Activated CD8-positive, alpha-beta memory T cell treated with anti-CD3 and anti-CD28 coated beads, Interleukin-2, amount 50 U/mL, for 1 hour (primary cell): ENCODE data around the gene KPNA1.

ENCODE experiments used
- DNase-seq: peaks from one replicate; pipeline ENCODE4 v3.0.0-alpha.2; 2020; ENCODE audit errors: extremely low read depth

The KPNA1 gene

DNA sequence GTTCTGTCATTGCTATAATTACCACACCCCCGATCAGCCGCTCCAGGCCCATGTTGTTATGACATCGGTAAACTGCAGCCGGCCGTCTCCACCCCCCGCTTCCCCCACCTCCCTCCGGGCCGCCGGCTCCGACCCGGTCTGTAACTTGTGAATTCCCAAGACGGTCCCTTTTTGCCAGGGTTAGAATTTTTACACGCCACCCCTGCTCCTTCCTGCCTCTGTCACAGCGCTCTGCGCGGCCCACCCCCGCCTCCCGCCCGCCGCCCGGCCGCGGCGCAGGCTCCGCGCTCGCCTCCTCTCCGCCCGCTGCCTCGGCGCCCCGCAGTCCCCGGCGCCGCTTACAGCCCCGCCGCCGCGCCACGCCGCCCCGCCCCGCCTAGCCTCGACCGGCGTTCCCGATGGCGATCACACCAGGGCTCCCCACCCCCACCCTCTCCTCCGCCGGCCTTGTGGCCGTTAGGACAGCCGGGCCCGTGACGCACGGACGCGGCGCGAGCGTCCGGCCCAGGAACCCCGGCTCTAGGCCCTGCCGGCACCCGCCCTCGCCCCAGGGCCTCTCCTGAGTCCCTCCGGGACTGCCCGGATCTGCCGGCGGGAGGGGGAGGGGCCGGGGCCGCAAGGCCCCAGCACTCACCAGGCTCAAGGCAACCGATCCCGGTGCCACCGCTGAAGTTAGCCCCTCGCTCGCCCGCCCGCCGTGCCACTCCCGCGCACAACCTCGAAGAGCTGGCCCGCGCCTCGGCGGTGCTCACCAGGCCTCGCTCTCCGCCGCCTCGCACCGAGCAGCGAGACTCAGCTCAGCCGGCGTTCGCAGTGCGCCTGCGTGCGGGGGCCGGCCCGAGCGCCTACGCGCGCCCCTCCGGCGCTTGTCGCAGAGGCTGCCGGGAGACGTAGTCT lies at the start of gene KPNA1:
KPNA1 (minus strand) TSS at position 817 of the 897 bp plus-strand sequence. CDS start 18,374 bp downstream, outside the sequence.
- DNase-seq: peak; percentile 43

DNA sequence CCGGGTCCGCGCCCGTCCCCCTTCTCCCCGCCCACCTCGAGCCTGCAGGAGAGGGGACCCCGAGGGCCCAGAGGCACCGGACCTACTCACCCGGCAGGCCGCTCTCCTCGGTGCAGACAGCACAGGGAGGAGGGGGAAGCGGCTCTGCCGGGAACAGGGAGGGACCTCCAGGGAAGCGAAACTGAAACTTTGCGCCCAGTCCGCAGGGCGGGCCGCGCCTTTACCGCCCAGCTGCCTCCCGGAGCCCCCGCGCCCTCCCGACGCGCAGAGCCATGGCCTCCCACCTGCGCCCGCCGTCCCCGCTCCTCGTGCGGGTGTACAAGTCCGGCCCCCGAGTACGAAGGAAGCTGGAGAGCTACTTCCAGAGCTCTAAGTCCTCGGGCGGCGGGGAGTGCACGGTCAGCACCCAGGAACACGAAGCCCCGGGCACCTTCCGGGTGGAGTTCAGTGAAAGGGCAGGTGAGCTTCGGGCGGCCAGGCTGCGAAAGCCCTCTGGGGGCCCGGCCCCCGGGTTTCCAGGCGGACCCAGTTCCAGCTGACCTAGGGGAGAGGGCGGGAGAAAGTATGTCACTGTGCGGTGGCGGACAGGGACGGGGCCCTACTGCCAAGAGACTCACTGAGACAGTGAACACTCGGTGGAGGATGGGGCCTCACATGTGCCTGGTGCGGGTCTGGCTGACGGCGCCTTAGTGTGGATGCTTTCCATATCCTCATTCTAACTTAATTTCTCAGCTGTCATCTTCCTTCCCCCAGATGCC lies 49.6 kb upstream of the KPNA1 start, which contains the start of the genes DTX3L and PARP9:
DTX3L (plus strand) TSS at position 184 of the 758 bp plus-strand sequence; CDS start at position 273, 89 bp downstream.
PARP9 (minus strand) TSS at position 146 of the 758 bp plus-strand sequence. CDS start 4,680 bp downstream, outside the sequence.
- DNase-seq: peak; percentile 9

DNA sequence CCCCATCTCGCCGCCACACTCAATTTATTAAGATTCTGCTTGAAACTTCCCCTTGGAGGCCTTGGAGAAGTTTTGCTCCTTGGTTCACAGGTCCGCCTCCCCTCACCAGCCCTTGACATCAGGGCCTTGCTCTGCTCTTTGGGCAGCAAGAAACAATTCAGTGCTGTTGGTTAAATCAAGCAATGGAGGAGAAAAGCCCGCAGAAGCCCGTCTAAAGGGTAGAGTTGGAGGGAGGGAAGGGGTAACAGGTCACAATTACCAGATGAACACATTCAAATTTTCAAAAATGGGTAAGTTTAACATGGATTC lies 48.9 kb upstream of the KPNA1 start:
- DNase-seq: no peak

DNA sequence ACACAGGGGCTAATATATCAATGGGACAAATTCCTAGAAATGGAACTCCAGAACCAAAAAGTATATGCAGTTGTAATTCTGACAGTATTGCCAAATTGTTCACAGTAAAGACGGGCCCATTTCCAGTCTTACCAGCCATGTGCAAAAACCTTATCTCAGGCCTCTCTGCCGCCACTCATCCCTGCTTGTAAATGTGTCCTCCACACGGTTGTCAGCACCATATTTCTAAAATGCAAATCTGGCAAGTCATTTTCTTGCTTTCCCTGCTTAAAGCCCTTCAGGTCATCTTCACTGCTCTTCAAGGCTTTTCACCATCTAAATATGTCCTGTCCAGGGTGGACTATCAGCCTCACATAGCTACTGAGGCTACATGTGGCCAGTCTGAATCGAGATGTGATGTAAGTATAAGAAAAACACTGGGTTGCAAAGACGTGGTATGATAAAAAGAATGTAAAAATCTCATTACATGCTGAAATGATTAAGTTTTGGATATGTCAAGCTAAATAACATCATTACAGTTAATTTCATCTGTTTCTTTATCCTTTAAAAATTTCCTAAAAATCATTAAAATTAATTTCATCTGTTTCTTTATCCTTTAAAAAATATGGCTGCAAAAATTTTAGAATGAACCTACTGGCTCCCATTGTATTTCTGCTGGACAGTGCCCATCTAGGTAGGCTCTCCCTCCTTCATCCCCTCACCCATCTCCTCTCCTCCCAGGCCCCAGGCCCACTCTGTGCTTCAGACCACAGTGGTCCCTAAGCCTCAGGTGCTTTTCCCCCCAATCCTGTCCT lies 48.4 kb upstream of the KPNA1 start:
- no peak for DNase-seq

DNA sequence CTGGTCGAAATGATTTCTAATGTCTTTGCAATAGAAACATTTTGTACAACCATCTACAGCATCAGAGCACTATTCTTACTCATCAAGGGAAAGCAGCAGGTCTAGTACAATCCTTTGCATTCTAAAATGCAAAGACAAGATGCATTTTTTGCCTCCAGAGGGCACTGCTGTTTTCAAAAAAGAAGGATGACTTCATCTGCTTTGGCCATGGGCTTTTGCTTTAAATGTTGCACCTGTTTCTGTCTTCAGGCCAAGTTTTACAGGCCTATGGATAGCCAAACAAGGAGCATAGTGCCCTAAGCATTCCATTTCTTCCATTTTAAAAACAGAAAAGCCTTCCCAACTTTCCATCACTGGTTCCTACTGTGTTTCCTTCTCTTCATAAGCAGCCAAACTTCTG lies 45.9 kb upstream of the KPNA1 start:
- peak; percentile 24 for DNase-seq

DNA sequence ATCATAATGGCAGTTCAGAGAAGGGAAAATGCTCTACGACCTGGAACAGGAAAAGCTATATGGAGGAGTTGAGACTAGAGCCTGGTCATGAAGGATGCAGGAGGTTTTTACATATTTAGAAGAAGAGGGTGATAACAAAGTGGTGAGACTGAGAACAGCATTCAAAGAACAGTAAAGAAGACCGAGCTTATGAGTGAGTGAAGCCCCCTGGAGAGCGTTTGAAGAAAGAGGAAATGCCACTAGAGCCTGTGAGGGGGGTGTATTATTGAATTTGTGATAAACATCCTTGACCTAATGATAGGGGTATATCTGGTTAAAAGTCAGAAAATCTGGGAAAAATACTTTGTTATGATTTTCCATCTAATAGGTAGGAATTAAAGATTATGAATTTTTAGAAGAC lies 45.2 kb upstream of the KPNA1 start:
- no peak for DNase-seq

DNA sequence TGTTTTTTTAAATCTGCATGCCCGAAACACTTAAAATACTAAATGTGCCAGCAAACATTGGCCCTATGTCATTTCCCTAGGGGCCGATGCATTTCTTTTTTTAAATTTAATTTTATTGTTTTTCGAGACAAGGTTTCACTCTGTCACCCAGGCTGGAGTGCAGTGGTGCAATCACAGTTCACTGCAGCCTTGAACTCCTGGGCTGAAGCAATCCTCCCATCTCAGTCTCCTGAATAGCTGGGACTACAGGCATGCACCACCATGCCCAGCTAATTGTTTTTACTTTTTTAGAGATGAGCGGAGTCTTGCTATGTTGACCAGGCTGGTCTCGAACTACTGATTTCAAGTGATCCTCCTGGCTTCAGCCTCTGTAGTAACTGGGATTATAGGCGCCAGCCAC lies 43.9 kb upstream of the KPNA1 start:
- no peak for DNase-seq

DNA sequence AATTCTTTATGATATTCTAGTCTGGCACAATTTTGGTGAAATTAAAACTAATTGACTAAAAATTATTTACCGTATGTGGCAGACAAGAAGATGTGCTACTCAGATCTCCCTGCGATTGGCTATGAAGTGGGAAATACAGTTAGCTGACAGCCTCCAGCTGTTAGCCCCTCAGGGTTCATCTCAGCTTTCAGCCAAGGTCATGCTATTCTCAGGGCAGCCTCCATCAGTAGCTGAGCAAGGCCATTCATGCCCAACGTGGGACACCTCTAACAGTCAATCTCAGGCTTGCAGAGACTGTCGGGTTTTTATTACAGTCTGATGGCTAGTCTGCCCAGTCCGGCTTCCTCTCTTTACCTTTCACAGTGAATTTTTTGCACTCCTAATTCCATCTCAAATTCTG lies 42.6 kb upstream of the KPNA1 start:
- DNase-seq: no peak

DNA sequence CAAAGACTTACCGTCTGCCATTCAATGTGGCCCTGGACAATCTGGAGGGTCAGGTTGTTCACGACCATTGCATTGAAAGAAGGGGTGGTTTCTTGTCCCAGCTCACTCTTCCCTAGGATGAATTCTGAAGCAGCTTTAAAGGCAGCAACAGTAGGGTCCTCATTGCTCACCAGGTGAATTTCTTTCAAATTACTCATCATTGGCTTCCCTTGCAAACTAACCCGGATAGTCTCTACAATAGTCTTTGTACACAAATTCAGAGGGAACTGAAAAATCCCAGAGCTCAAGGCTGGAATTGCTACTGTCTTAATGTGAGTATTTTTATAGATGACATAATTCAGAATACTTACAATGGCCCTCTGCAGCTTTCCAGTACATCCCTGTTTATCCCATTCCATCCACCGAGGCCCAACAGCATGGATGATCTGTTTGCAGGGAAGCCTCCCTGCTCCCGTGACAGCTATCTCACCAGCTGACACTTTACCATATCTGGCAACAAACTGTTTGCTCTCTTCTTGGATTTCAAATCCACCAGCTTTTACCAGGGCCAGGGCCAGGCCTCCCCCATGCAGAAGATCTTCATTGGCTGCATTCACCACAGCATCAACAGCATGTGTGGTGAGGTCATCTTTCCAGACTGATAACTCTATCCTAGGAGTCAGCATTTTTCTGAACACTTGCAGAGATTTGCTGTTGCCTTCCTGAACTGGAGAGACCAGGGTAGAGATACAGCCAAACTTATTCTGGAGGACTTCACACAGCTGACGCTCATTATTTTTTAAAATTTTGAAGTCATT lies 40.7 kb upstream of the KPNA1 start:
- DNase-seq: no peak

DNA sequence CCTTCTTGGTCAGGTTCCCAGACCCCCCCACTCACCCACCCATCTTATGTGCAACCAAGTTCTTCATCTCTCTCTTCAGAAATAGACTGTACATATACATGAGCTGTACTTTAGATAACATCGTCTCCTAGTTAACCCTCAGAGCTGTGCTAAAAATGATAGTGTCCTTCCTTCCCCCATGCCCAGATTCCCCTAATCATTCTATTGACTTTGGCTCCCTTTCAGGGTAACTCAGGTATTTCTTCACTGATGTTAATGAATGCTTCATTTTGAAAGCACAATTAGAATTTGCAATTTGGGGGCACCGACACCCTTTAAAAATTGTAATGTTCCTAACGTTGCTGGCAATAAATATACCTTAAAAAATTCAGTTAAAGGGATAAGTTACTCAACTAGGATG lies 38.4 kb upstream of the KPNA1 start:
- no peak for DNase-seq

DNA sequence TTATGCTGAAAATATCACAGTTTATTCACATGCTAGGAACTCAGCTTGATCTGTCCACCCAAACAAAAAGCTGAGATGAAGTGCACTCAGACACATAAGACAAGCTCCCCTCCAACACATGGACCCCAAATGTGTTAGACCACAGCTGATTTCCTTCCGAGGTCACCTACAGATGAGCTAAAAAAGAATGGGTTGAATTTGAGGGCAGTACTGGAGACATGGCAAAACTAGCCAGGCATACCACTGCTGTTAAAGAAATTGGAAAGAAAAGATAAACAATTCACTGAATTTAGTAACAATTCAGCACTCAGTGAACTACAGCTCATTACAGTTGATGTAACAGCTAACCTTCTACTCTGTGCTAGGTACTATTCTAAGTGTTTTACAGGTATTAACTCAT lies 33.9 kb upstream of the KPNA1 start:
- no peak for DNase-seq

DNA sequence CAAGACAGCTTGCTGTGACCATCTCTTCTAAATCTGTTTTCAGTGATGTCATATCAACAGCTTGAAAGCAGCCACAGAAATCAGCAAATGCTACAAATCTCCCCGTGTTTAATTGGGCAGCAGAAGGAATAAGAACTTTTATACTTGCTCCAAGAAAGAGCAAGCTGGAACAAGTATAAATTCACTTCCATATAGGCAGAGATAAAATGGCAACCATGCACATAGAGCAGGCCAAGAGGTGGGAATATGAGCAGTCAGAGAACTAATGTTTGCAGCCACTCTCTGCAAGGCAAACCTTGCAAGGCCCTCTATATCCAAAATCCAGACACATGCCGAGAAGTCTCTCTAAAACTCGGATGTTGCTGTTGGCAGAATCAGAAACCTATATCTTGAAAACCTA lies 33.3 kb upstream of the KPNA1 start:
- DNase-seq: no peak

DNA sequence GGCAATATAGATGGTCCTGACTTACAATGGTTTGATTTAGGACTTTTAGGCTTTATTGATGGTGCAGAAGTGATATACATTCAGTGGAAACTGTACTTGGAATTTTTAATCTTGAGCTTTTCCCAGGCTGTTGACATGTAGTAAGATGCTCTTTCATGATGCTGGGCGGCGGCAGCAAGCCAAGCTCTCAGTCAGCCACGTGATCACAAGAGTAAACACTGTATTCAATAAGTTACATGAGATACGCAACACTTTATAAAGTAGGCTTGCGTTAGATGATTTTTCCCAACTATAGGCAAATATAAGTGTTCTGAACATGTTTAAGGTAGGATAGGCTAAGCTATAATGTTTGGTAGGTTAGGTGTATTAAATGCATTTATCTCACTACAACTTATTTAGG lies 31.4 kb upstream of the KPNA1 start:
- DNase-seq: no peak

DNA sequence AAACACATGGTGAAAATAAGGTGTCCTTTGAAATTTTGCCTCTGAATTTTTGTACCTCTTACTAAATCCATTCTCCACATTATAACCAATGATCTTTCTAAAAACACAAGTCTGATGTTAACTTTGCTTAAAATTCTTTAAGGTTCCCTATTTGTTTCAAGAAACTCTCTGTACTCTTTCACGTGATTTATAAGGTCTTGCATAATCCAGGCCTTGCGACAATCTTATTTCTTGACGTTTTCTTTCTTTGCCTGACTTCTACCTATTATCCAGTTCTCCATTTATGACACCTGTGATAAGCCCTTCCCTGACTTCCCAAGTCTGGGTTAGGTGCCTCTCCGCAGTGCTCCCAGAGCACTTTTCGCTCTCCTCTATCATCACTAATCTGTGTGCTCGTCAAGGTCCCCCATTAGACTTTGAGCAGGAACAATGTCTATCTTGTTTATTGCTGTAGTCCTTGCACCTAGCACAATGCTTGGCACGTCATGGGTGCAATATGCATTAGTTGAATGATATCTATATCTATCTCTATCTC lies 24.3 kb upstream of the KPNA1 start:
- no peak for DNase-seq

DNA sequence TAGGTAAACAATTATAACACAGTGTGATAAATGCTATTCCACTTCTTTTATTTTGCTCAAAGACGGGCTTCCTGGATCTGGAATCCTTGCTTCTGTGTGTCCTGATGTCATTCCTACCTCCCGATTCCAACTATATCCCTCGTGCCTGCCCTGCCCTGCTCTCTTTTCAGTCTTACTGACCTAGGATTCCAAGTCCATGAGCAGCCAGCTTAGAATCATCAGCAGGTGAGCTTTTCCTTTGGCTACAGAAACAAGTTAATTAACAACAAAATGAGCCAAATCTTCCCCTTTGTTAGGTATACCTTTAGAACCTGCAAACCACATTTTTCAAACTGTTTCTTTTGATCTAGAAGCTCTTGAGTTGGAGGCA lies 21.9 kb upstream of the KPNA1 start:
- DNase-seq: no peak

DNA sequence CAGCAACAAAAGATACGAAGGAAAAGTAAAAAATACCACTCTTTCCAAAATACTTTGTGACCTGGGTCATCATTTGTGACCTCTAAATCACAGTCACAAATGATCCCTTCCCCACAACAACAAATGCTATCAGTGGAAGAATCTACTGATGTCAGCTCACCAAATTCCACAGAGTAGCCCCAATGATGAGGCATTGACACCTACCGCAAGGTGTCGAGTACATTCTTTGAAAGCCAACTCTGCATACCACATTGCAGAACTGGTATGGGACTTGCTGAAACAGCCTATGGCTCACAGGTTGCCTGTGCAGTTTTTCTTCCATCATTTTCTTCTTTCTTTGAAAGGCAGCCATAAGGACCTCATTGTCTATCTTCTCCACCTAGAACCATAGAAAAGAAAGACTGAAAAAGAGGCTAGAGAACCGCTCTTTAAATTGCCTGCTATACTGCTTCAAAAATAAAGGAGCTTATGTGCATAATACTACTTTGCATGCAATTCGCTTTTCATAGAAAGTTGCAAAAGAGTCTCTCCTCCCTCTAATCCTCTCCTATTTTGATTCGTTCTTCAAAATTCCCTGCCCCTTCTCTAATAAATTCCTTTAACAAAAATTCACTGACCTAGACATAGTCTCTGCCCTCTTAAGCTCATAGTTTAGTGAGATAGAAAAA lies 21.4 kb upstream of the KPNA1 start:
- no peak for DNase-seq

DNA sequence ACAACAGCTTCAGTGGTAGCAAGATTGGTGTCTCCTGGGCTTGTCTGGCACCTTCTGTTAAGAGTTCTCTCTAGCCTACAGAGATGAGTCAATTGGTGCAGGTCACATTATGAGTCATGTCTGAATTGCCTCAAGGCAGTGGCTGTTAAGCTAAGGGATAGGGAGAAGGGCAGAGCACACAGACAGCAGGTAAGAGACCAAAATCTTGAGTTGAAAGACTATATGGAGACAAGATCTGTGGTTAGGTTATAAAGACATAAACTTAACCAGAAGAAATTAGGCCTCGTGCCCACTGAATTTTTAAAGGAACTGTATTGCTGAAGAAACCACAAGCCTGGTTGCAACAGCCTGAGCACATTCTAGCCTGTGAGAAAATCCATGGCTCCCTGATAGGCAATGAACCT lies 19.2 kb upstream of the KPNA1 start:
- no peak for DNase-seq

DNA sequence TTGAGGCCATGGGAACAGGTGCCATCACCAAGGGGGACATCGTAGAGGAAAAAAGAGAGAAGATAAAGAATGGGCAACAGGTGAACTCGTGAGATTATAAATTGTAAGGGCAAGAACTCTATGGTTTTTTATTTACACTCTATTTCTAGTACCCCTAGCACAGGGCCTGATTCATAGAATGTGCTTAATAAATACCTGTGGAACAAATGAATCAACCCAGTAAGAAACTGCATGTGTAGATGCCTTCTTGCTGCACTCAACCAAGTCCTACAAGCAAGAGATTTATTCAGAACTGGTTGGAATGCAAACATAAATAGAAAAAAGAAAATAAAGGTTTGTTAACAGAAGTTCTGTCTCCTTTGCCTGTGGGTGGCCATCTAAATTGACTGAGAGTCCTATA lies 18.7 kb upstream of the KPNA1 start:
- DNase-seq: no peak

DNA sequence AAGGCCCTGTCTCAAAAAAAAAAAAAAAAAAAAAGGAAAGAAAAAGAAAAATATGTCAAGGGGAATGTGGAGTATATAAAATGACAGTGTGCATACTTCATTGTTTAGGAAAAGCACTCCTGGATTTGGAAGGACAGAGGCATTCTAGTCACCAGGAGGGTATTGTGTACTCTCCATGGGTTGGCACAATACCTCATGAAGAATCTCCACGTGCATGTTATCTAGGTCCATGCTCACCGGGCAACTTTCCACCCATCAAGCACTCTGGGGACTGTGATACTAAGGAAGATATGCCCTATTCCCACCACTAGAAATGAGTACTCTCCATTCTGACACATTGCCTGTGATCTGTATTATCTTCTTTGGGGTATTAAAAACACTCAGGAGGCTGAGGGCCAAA lies 15.4 kb upstream of the KPNA1 start:
- DNase-seq: no peak

DNA sequence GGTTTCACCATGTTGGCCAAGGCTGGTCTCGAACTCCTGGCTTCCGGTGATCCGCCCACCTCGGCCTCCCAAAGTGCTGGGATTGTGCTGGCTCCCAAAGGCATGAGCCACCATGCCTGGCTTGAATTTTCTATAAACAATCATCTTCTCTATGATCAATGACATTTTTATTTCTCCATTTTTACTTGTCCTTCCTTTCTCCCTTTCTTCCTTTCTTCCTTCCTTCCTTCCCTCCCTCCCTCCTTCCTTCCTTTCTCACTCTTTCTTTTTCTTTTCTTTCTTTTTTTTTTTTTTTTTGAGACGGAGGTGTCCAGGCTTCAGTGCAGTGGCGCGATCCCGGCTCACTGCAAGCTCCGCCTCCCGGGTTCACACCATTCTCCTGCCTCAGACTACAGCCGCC lies 8.6 kb upstream of the KPNA1 start:
- DNase-seq: no peak

DNA sequence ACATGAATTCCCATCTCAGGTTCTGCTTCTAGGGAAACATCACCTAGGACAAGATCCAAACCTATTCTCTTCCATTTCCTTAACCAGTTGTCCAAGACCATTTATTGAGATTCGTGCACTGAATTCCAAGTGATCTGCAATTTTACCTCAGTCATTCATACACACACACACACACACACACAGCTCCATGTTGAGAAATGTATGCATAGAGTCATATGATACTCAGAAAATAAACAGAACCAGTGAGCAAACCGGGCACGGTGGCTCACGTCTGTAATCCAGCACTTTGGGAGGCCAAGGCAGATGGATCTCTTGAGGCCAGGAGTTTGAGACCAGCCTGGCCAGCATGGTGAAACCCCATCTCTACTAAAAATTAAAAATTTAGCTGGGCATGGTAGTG lies 6.1 kb upstream of the KPNA1 start:
- no peak for DNase-seq
